Ishikawa (cell line): ENCODE data around the gene ELMO3.

Experiments used
- CEBPB ChIP-seq: IDR thresholded peaks from 2 replicates; pipeline ENCODE4 v1.6.1; 2012
- CREB1 ChIP-seq: IDR thresholded peaks from 2 replicates; pipeline ENCODE4 v1.6.1; 2012; ENCODE audit warnings: low read depth
- EGR1 ChIP-seq: IDR thresholded peaks from 2 replicates; pipeline ENCODE4 v1.6.1; 2012
- EP300 ChIP-seq: IDR thresholded peaks from 2 replicates; pipeline ENCODE4 v1.6.1; 2012; ENCODE audit warnings: borderline replicate concordance
- FOXM1 ChIP-seq: IDR thresholded peaks from 2 replicates; pipeline ENCODE4 v1.6.1; 2012; ENCODE audit warnings: low read depth, borderline replicate concordance
- MAX ChIP-seq: IDR thresholded peaks from 2 replicates; pipeline ENCODE4 v1.6.1; 2012
- NFIC ChIP-seq: IDR thresholded peaks from 2 replicates; pipeline ENCODE4 v1.6.1; 2012
- RAD21 ChIP-seq: IDR thresholded peaks from 2 replicates; pipeline ENCODE4 v1.6.1; 2012; ENCODE audit warnings: low read depth
- REST ChIP-seq: IDR thresholded peaks from 2 replicates; pipeline ENCODE4 v1.6.1; 2012; ENCODE audit warnings: low read depth, mild to moderate bottlenecking
- TAF1 ChIP-seq: IDR thresholded peaks from 2 replicates; pipeline ENCODE4 v1.6.1; 2012; ENCODE audit warnings: low read depth, mild to moderate bottlenecking
- TCF12 ChIP-seq: IDR thresholded peaks from 2 replicates; pipeline ENCODE4 v1.6.1; 2012; ENCODE audit warnings: low read depth
- TEAD4 ChIP-seq: IDR thresholded peaks from 2 replicates; pipeline ENCODE4 v1.6.1; 2012
- USF1 ChIP-seq: IDR thresholded peaks from 2 replicates; pipeline ENCODE4 v1.6.1; 2012
- YY1 ChIP-seq: IDR thresholded peaks from 2 replicates; pipeline ENCODE4 v1.6.1; 2012; ENCODE audit warnings: low read depth
- ZBTB7A ChIP-seq: IDR thresholded peaks from 2 replicates; pipeline ENCODE4 v1.6.1; 2012; ENCODE audit warnings: low read depth

Gene ELMO3

GRCh38 chr16:67173323-67173722, 25.6 kb upstream of the ELMO3 start:
- TF ChIP-seq TAF1 (no peak), CREB1 (no peak), TEAD4 (no peak), YY1 (no peak), USF1 (no peak), NFIC (no peak), EGR1 (no peak), REST (no peak), RAD21 (no peak), MAX (no peak), EP300 (no peak), CEBPB (no peak), TCF12 (no peak), ZBTB7A (no peak), FOXM1 (no peak)

GRCh38 chr16:67173808-67174705, 24.9 kb upstream of the ELMO3 start:
- TF ChIP-seq RAD21, result peak; percentile 19; the same call in 1 of the 2 replicates
- peak; percentile 70; the same call in 1 of the 2 replicates for TF ChIP-seq ZBTB7A
- peak; percentile 39; the same call in 1 of the 2 replicates for TF ChIP-seq EP300
- no peak for TF ChIP-seq CREB1
- TF ChIP-seq REST, result no peak
- TF ChIP-seq CEBPB, result no peak
- 0 out of 2 replicates have a peak, but pooled peaks have one; percentile 14 for TF ChIP-seq YY1
- TF ChIP-seq TEAD4, result no peak; the same call in 1 of the 2 replicates
- peak; percentile 95 for TF ChIP-seq MAX
- peak; percentile 51 for TF ChIP-seq NFIC
- TF ChIP-seq FOXM1, result no peak
- TF ChIP-seq USF1, result peak; percentile 85
- peak; percentile 68 for TF ChIP-seq TAF1
- TF ChIP-seq EGR1, result no peak
- peak; percentile 36; the same call in 1 of the 2 replicates for TF ChIP-seq TCF12

GRCh38 chr16:67174706-67175231, 24.2 kb upstream of the ELMO3 start:
- TF ChIP-seq CREB1 (no peak), NFIC (no peak), TCF12 (no peak), REST (no peak), EP300 (no peak), RAD21 (no peak), USF1 (no peak), FOXM1 (no peak), YY1 (no peak), TAF1 (no peak)
